Measurements from ENCODE around the gene FMNL1. TPM values are rescaled to one million over a fixed set of nuclear protein-coding genes. Genes with fewer than 3 reads are reported as not detected.

Gene FMNL1
- polyA plus RNA-seq, 4 donors, result 5.7 to 7.7 (median 6.5) TPM

DNA sequence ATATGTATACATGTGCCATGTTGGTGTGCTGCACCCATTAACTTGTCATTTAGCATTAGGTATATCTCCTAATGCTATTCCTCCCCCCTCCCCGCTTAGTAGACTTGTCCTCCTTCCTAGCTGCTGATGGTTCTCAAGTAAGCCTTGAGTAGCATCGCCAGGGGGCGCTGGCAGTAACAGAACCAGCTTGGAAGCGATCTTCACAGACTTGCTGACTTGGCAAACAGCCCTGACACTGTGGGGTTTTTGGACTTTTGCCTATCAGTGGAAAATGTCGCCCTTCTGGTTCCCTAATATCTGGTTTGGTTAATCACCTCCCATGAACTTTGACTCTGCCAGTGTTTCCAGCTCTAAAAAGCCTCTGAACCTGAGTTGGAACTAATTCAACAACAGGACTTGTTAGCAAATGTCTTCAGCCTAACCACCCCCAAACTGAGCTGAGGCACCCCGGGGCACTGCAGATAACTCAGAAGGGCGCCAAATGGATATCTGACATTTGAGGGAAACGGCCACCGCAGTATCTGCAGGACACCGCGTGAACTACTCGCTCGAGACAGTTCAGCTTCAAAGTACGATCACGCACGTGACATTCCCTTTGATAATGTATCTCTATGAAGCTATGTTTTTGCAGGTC, 55.6 kb downstream of the FMNL1 start:
- peak; percentile 73 to 84 (median 81) for DNase-seq (ENCODE audit: low read depth in 4 of 4, low spot score in 3 of 4)

DNA sequence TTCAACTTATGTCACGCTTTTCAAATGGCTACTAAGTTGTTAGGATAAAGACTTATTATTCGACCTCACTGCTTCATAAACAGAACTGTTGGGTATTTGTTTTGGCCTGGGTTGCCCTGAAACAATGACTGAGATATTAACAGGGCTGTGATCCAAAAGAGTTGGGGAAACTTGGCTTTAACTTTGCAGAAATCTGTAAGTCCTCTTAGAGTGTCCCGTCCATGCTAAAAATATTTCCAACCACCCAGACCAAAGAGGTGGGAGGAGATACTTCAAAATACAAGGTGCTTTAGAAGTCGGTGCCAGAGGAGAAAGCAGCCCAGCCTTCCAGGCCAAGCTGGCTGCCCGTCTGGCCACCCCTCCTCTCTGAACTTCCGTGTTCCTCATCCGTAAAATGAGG, 56.3 kb downstream of the FMNL1 start:
- no peak for DNase-seq (ENCODE audit: low read depth in 4 of 4, low spot score in 3 of 4)

DNA sequence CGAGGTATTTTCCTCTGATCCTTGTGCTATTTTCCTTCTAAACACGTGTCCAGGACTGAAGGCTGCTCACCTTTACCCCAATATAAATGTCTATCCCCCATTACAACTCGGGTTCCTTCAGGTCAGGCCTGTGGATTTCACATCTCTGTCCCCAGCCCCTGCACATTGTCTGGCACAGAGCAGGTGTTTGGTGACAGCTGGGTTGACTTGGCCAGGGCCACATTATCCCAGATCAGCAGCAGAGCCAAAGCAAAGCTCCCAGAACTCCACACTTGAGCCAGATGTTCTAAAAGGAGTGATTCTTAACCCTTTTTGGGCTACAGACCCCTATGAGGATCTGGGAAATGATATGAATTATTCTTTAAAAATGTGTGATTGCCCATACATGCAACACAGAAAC, 58.2 kb downstream of the FMNL1 start:
- no peak for DNase-seq (ENCODE audit: low read depth in 4 of 4, low spot score in 3 of 4)

DNA sequence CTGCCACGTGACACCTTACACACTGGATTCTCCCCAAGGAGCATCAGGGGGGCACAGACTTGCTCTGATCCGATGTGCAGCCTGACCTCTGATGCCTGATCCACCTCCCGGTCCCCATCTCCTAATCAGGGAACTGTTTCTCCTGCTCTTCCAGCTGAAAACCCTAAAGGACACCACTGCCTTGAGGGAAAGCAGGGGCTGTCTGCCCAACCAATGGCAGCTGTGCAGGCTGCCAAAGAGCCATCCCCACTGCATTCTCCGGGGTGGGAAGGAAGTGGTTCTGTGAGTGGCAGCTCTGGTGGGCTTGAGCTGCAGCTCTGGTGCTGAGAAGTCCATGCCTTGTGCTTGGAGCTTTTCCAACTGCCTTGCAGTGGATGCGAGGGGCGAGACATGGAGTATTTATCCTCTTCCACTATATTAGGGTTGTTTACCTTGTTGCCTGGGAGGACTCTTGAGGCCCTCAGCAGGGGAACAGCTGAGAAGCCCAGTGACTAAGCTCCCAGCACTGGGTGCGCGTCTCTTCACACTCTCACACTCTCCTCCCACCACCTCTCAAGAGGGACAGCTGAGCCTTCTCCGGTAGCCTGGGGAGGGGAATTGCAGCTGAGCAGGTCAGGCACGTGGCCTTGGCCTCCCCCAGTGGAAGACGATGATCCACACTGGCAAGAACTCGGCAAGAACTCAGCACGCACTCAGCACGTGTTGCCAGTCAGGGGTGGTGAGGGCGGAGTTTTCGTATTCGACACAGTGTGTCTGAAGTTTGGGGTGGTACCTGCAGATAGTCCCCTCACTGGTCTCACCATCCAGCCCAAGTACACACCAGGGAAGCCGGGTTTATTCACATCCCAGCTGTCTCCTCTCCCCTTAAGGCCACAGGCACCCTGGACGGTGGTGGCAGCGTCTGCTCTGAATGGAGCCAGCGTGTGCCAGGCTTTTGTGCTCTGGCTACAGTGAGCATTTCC, 61.3 kb downstream of the FMNL1 start:
- no peak for DNase-seq (ENCODE audit: low read depth in 4 of 4, low spot score in 3 of 4)

DNA sequence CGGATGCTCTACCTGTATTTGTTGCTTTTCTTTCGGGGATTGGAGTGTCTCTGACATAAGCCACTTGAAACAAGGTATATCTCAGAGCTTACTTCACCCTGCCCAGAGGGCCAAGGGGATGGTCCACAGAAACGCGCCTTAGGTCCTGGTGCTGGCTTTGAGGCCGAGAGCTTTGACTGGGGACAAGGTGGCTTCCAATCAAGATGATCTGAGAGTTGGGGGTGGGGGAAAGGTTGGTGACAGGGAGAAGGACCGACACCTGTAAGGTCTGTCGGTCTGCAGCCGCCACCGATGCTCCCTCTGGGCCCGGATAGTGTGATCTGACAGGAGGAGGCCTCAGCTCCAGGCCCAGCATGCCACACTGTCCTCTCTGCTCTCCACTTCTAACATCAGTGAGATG, 62.0 kb downstream of the FMNL1 start:
- no peak for DNase-seq (ENCODE audit: low read depth in 4 of 4, low spot score in 3 of 4)

DNA sequence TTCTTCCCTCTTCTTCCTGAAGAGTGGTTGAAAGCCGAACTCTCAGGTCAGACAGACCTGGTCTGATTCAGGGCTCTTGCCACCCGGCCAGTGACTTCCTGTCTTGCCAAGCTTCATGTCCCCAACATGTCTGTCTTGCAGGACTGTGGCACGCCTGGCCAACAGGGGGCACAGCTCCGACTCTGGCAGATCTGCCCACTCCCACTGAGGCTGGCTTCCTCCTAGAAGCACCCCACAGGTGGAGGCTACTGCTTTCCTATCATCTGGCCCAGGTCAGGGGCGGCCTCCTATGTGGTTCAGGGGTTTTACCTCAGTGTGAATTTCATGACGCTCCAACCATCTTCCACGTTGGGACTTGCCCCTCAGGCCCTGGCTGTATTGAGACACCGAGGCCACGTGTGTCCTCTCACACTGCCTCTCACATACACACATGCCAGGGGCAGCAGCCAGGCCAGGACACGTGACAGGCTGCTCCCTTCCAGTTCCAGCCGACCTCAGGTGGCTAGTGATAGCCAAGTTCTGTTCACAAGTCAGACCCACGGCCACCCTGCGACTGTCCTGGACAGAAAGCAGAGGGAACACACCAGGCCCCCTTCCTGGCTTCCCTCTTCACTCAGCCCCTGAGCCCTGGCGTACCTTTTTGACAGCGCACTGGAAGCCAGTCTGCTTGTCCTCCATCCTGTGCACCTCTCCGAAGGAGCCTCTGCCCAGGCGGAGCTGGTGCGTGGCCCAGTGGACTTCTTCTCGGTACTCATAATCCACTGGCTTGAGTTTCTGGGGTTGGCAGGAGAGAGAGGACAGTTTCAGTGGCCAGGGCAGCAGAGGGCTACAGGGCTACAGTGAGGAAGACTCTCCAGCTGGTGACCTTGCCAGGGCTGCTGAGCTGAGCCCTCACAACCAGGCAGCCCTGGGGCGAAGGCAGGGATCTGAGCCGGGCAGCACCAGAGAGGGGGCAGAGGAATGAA, 62.8 kb downstream of the FMNL1 start:
- no peak for DNase-seq (ENCODE audit: low read depth in 4 of 4, low spot score in 3 of 4)

DNA sequence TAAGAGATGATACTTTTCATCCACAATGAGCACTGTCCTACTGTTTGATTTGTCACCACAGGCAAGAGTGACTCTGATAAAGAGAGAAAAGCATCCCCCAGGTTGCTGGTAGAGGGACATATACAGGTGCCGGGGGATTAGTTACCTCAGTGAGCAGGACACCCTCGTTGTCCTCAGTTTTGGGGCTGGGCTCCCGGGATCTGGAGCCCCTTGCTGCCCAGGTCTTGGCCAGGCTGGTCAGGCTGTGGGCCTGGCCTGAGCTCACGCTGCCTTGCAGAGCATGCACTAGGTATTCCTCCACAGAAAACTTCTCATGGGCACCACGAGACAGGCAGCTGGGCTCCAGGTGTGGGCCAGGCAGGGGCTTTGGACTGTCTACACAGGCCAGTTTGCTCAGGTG, 64.6 kb downstream of the FMNL1 start:
- DNase-seq (ENCODE audit: low read depth in 4 of 4, low spot score in 3 of 4), result no peak

DNA sequence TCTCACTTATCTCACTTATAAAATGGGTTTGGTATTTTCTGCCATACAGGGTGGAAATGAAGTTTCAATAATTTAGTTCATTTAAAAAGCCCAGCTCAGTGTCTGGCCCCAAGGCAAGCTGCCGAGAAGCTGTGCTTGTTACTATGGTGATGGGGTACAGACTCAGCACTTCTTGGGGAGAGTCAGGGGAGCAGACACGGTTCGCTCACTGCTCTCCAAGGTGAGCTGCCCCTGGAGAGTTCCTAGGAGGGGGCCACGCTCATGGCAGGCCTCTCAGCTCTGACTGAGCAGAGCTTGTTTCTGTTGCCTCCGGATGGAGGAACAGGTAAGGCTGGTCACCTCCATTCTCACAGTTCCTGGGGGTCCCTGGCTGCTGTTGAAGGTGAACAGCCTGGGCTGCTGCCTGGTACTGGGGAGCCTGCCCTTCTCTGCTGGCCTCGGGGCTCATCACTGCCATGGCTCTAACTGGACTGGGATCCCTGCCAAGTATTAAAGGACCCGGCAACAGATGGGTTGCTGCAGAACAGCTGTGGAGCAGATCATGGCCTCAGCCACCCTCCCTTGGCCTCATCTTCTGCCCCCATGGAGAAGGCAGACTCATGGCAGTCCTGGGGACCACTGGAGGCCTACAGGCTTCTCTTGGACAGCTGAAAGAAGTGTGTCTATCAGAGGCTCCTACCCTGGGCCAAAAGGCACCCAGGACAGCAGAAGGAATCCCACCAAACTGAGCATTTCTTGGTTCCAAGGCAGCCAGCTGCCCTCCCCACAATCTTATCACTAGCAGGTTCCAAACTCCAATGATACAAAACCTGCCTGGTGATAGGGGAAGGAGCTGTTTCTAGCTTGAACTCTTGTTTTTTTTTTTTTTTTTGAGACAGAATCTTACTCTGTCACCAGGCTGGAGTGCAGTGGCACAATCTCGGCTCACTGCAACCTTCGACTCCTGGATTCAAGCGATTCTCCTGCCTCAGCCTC, 66.1 kb downstream of the FMNL1 start:
- DNase-seq (ENCODE audit: low read depth in 4 of 4, low spot score in 3 of 4), result no peak

DNA sequence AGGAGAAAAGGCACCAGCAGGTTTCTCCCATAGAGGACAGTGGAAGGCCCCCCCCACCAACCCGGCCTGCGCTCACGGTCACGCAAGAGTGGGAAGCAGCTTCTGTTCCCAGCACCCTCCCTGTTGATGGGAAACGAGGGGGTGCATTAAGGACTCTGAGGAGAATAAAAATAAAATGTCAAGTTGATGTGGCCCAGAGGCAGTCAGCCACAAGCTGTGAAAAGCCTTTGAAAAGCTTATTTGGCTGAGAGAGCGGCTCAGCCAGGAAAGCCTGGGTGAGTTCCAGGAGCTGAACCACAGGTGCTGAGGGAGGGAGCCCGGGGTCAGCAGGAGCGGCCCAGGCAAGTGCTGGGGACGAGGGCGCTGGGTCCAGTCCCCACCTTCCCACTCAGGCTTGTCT, 67.1 kb downstream of the FMNL1 start:
- no peak for DNase-seq (ENCODE audit: low read depth in 4 of 4, low spot score in 3 of 4)

DNA sequence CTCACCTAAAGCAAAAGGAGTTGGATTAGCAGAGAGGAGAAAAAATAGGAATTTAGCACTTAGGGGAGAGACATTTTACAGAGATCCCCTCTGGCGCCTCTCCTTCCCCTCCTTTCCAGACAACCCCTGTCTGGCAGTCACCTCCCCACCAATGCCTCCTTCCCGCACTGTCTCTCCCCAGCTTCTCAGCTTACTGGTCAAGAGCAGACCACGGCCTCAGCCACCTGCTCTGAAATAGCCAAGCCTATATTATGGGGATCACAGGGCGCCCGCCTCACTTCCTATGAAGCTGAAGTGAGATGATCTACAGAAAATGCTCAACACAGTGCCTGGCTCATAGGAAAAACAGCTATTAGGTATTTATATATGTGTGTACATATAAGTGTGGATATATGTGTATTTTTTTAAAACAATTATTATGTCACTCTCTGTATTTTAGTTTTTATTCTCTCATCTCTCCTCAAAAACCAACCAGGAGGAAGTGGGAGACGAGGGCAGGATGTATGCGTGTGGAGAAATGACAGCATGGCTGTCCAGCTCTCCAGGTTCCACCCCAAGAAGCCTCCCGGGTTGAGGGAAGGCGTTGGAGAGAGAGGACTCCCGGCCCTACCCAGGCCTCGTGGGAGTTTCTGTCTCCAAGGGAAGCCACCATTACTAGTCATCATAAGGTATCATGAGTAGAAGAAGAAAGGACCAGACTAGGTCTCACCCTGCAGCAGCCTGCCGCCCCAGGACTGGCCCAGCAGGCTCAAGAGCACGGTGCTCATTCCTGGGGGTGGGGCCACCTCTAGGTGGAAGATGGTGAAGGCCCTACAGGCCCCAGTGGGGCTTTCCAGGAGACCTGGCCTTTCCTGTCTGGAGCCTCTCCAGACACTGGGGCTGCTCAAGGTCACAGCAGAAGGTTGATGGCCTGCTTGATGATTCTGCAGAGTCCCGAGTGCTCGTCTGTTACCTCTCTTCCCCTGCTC, 67.9 kb downstream of the FMNL1 start:
- DNase-seq (ENCODE audit: low read depth in 4 of 4, low spot score in 3 of 4), result no peak

DNA sequence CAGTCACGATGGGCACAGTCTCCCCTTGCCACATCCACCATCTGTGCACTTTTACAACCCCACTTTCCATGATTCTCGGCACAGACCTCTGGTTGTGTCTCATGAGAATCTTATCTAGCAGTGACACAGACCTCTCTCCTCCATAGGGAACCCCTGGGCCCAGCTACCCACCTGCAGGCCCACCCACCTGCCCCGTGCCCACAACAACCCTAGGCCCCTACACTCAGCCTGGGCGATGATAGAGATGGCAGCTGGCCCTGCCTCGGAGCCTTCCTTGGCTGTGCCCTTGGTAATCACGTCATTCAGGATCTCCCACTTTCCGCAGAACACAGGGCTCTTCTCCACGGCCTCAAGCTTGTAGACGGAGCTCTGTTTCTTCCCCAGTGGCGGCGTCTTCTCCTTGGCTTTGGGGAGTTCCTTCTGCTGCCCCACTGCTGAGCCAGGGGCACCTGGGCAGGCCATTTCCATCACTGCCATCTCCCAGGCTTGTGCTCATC, 68.6 kb downstream of the FMNL1 start:
- DNase-seq (ENCODE audit: low read depth in 4 of 4, low spot score in 3 of 4), result no peak

DNA sequence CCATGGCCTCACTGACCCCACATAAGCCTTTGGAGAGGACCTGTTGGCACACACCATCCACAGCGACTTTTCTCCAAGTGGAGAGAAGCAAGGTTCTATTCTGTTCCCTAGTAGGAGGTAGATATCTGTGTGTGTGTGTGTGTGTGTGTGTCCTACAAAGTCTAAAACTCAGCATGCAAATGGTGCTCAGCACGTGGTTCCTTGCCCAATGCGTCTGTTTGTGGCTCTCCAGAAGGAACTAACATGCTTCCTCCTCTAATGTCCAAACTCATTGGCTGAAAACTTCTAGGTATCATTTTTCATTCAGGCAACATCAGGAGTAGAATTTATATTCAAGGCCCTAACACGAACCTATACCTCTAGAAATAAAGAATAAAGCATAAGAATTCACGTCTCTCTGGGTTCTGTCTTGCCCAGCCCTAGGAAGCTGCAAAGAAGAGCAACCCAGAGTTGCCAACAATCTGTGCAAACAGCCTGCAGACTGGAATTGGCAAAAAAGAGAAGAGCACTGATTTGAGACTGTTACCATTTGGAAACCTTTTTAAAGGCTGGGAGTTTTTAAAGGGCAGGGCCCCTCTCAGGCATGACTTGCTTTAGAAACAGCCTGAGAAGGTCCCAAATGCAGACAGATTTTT, 69.6 kb downstream of the FMNL1 start:
- no peak for DNase-seq (ENCODE audit: low read depth in 4 of 4, low spot score in 3 of 4)

DNA sequence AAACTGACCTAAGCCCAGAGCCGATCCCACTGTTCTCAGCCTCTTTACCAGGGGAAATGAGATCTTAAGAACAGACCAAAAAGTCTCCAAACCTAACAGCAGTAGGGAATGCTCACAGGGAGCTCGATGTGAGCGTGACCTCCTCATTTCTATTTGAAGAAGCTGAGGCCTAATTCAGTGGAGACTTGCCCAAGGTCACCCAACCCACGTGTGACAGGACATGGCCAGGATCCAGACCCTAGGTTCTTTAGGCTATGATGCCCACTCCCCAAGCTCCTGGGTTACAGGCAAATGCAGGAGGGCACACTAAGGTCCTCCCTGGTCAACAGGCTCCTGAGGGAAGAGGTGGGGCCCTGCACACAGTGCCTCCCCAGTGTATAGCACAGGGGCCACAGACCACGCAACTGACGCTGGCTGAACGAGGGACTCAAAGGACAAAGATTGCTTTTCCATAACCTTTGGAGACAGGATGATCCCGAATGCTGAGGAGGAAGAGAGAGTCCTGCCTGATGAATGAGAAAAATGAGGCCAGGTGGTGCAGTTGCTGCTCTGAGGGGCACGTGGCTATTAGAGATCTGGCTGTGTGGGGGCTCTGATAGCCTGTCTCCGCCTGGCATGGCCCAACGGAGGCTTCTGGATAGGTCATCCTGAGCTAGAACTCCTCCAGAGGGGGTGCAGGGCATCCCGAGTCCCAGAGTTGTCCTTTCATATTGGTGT, 71.2 kb downstream of the FMNL1 start:
- DNase-seq (ENCODE audit: low read depth in 4 of 4, low spot score in 3 of 4), result no peak

DNA sequence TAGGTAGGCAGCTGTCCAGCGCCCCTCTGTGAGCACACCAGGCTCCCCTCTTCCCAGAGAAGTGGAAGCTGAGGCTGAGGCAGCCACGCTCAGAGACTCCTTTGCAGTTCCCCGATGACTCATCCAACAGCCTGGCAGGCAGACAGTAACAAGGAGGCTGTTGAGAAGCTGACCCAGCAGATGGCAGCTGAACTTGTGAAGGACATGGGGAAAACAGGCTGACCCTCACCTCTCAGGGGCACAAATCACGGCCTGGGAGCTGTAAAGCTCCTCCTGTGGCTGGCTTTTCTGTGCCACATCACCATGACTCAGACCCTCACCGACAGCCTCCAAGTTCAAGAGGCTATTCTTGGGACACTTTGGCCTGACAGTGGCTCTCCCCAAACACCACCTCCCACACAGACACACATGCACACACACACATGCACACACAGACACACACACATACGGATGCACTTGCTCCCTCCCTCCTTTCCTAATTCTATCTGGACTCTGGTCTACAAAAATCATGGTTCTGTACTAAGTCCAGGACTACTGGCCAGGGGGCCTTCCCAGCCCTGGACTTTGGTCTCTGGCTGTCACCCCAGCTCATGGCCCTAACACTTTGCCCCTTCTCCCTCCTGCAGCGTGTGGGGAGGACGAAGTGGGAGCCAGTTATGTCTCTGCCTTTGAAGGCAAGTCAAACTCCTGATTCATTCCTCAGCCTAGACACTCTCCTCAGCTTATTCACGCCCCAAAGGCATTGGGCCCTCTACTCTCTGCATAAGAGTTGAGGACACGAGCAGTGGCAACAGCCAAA, 71.9 kb downstream of the FMNL1 start:
- no peak for DNase-seq (ENCODE audit: low read depth in 4 of 4, low spot score in 3 of 4)

DNA sequence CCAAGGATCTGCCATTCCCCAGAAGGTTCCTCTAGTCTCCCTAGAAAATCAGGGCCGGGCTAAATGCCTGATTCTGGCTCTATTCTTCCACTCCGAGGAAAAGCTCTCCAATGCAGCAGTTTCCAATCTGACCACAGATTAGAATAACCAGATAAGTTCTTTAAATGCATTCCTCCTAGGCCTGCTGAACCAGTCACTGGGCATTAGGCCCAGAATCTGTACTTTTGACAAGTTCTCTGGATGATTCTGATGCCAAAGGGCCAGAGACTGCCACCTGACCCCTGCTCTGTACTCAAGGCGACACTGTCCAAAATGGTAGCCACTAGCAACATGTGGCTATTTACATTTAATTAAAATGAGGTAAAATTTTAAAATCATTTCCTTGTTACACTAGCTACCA, 72.8 kb downstream of the FMNL1 start:
- no peak for DNase-seq (ENCODE audit: low read depth in 4 of 4, low spot score in 3 of 4)

DNA sequence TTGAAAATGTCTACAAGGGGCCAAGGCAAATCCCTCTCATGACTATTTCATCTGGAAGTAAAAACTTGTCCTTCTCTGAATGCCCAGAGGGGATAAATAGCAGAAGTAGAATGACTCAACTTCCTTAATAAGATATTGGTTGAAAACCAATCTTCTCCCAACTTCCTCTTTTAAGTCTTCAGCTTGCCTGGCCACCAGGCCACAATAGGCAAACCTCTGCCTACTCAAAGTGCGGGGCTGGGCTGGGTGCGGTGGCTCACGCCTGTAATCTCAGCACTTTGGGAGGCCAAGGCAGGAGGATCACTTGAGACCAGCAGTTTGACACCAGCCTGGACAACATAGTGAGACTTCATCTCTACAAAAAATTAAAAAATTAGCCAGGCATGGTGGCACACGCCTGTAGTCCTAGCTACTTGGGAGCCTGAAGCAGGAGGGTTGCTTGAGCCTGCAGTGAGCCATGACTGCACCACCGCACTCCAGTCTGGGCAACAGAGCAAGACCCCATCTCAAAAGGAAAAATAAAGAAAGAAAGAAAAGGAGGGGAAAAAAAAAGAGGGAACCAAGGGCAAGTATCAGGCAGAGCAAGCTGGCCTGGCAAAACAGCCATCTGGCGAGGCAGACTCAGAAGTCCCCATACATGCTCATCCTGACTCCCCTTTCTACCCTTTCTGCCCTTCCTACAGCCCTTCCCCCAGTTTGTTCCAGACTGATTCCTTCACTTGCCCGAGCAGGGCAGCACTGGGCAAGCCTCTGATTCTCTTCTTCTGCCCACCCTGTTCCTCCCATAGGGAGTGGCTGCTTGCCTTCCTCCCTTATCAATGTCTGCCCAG, 74.5 kb downstream of the FMNL1 start:
- DNase-seq (ENCODE audit: low read depth in 4 of 4, low spot score in 3 of 4), result no peak
